Endothelial cell of umbilical vein (primary cell): Measurements from ENCODE around the gene DOCK4. TPM values are rescaled to one million over a fixed set of nuclear protein-coding genes. Genes with fewer than 3 reads are reported as not detected.
A peak's percentile ranks its signal among the peaks of the same experiment; 100 is the strongest.

Source experiments
- BruUV-seq: library from RNA; stranded (reverse); fragments of 400-500 nt; replicated peaks from 2 replicates; lab custom pipeline; 2021; lab: Mats Ljungman, UMichigan
- CTCF ChIA-PET: fragments of 300-600, 350-600 bp; sonication (Branson Sonifier 250); formaldehyde crosslinking; loops from one replicate; lab custom pipeline; 2021; ENCODE audit warnings: antibody characterized with exemption, inconsistent platforms; lab: Charles Lee
- POLR2A ChIA-PET: fragments of 300-600, 350-600 bp; sonication (Branson Sonifier 250); formaldehyde crosslinking; loops from one replicate; lab custom pipeline; 2021; ENCODE audit warnings: antibody characterized with exemption, inconsistent platforms; lab: Charles Lee
- DNase-seq: peaks from one replicate; pipeline ENCODE4 v3.0.0-alpha.2; 2011; ENCODE audit warnings: low read depth, low spot score
- FAIRE-seq: peaks from 2 replicates; lab custom pipeline; 2011; peaks lifted over from hg19 to GRCh38; lab: Jason Lieb, UNC
- H2AFZ ChIP-seq: 2 replicates; pipeline ENCODE4 v1.6.0; 2012; ENCODE audit warnings: low read depth, low read length, control low read depth, inconsistent platforms
- H3K27ac ChIP-seq: 2 replicates; pipeline ENCODE4 v1.5.1; 2011; ENCODE audit warnings: low read depth, mild to moderate bottlenecking, control low read depth, low read length, moderate library complexity; ENCODE audit not compliant: insufficient read depth
- H3K27me3 ChIP-seq, 2 experiments: 2 replicates each; pipeline versions ENCODE4 v1.6.0 to v1.6.1; 2011; ENCODE audit warnings: low read length in 2 of 2, mixed read lengths in 1 of 2; ENCODE audit not compliant: control insufficient read depth in 2 of 2, insufficient read depth in 2 of 2
- H3K36me3 ChIP-seq, 2 experiments: 2 replicates in 1 of 2; 3 replicates in 1 of 2; pipeline ENCODE4 v1.5.1; 2011; ENCODE audit warnings: low read length in 2 of 2, mild to moderate bottlenecking in 1 of 2, moderate library complexity in 1 of 2; ENCODE audit not compliant: control insufficient read depth in 2 of 2, insufficient read depth in 2 of 2; ENCODE audit errors: extremely low read depth in 1 of 2
- H3K4me1 ChIP-seq: 3 replicates; pipeline ENCODE4 v1.5.1; 2011; ENCODE audit warnings: mild to moderate bottlenecking, low read length; ENCODE audit not compliant: control insufficient read depth, insufficient read depth; ENCODE audit errors: extremely low read depth
- H3K4me2 ChIP-seq: 2 replicates; pipeline ENCODE4 v1.6.1; 2011; ENCODE audit warnings: low read length, control low read depth, mixed read lengths; ENCODE audit not compliant: insufficient read depth
- H3K4me3 ChIP-seq, 3 experiments: fragments of 200-600 bp in 1 of 3; sonication (generic), shearing (Covaris generic) in 1 of 3; replicated peaks in 1 of 3; 2 replicates each; pipeline ENCODE4 v1.5.1; 2011 to 2016; ENCODE audit warnings: control low read depth in 3 of 3, low read length in 3 of 3, mild to moderate bottlenecking in 2 of 3, inconsistent platforms in 1 of 3, low read depth in 1 of 3, moderate library complexity in 1 of 3; ENCODE audit not compliant: insufficient read depth in 1 of 3
- H3K79me2 ChIP-seq: 2 replicates; pipeline ENCODE4 v1.6.0; 2012; ENCODE audit warnings: low read length, inconsistent platforms; ENCODE audit not compliant: control insufficient read depth, insufficient read depth
- H3K9ac ChIP-seq: replicated peaks from 2 replicates; pipeline ENCODE3; 2011; ENCODE audit warnings: low read length, control low read depth; ENCODE audit not compliant: insufficient read depth; ENCODE audit errors: extremely low read depth
- H3K9me1 ChIP-seq: replicated peaks from 3 replicates; pipeline ENCODE4 v1.6.0; 2011; ENCODE audit warnings: mild to moderate bottlenecking, low read length; ENCODE audit not compliant: control insufficient read depth, insufficient read depth; ENCODE audit errors: extremely low read depth
- H3K9me3 ChIP-seq: replicated peaks from 2 replicates; pipeline ENCODE4 v1.5.1; 2012; ENCODE audit warnings: low read length, inconsistent platforms; ENCODE audit not compliant: control insufficient read depth, insufficient read depth
- H4K20me1 ChIP-seq: replicated peaks from 2 replicates; pipeline ENCODE3; 2011; ENCODE audit warnings: mild to moderate bottlenecking, low read length; ENCODE audit not compliant: control insufficient read depth, insufficient read depth; ENCODE audit errors: extremely low read depth
- CTCF ChIP-seq, 2 donors: IDR thresholded peaks; 1 replicate in 1 of 2; 2 replicates in 1 of 2; pipeline ENCODE4 v1.5.1; 2011; ENCODE audit warnings: low read length in 2 of 2, mild to moderate bottlenecking in 2 of 2, moderate library complexity in 2 of 2, control low read depth in 1 of 2, inconsistent platforms in 1 of 2, low read depth in 1 of 2; ENCODE audit not compliant: insufficient read depth in 1 of 2; ENCODE audit errors: extremely low read depth in 1 of 2
- EZH2 ChIP-seq: IDR thresholded peaks from 2 replicates; pipeline ENCODE4 v1.6.1; 2012; ENCODE audit warnings: borderline replicate concordance, low read depth, mild to moderate bottlenecking, moderate library complexity, low read length, inconsistent platforms; ENCODE audit not compliant: severe bottlenecking
- FOS ChIP-seq: IDR thresholded peaks from 2 replicates; pipeline ENCODE4 v1.6.1; 2011; ENCODE audit warnings: mild to moderate bottlenecking, low read length, moderate library complexity, borderline replicate concordance; ENCODE audit not compliant: insufficient read depth
- GATA2 ChIP-seq: IDR thresholded peaks from 2 replicates; pipeline ENCODE4 v1.7.0; 2011; ENCODE audit warnings: low read depth, mild to moderate bottlenecking, moderate library complexity, mixed read lengths, low read length; ENCODE audit not compliant: insufficient read length, insufficient read depth
- JUN ChIP-seq: IDR thresholded peaks from 2 replicates; pipeline ENCODE4 v1.6.1; 2011; ENCODE audit warnings: borderline replicate concordance, low read depth; ENCODE audit not compliant: insufficient read length, insufficient read depth
- MAX ChIP-seq: IDR thresholded peaks from 2 replicates; pipeline ENCODE4 v1.6.1; 2011; ENCODE audit not compliant: insufficient read depth, insufficient read length
- POLR2A ChIP-seq: IDR thresholded peaks from 2 replicates; pipeline ENCODE4 v1.6.1; 2012; ENCODE audit warnings: low read depth, mild to moderate bottlenecking, control low read depth, low read length
- dilution Hi-C: fragments of 300-500 bp; cut with MboI; formaldehyde crosslinking; loops from one replicate; pipeline ENCODE4 v1.15.0; 2019; ENCODE audit warnings: low sequenced_read_pairs; ENCODE audit not compliant: extremely low pct_ligation_motif_present
- intact Hi-C: fragments of 100-400 bp; cut with micrococcal nuclease; formaldehyde crosslinking; loops from one replicate; pipeline ENCODE4 v1.10.0; 2022
- polyA plus RNA-seq, 4 experiments: library from polyadenylated mRNA; depleted of rRNA in 3 of 4; stranded (reverse) in 3 of 4; unstranded in 1 of 4; fragments of >200 nt; gene quantifications; 2 replicates each; pipeline versions ENCODE4 v1.2.1 to v1.2.3, GENCODE V29; 2011 to 2012; ENCODE audit warnings: missing spikeins in 1 of 4
- total RNA-seq: library from RNA; stranded (reverse); gene quantifications from 2 replicates; pipeline ENCODE4 v1.2.3, GENCODE V29; 2021

DOCK4 gene
- total and polyA plus RNA-seq, 2 donors (not counting 3 experiments of a cell fraction or from before 2014, with no cell fraction given): 47.4 to 164 TPM

- no peaks in the 10 kb centered on the region for H3K9me3 ChIP-seq
- TF ChIP-seq JUN (no peak), GATA2 (no peak), POLR2A (no peak), CTCF (IDR thresholded peaks at IDR 0.05; ENCODE audit: extremely low read depth in 1 of 2, insufficient read depth in 1 of 2, low read depth in 1 of 2, low read length in 2 of 2) (peak; percentile 15 to 39)
- ChIA-PET POLR2A (no interaction called here), CTCF (interaction anchor here (0.6 to 3.1 kb wide), 15 partner anchors 9 to 733 kb away, joined by 3 to 19 read pairs (median 6); no protein-coding TSS in a partner anchor)
- no peaks in the 10 kb centered on the region for H3K4me1 ChIP-seq
- H3K9me1 ChIP-seq: no peaks in the 10 kb centered on the region
- no peak overlapping the region for H2AFZ ChIP-seq
- no peak for FAIRE-seq
- peaks cover 26 to 27% of the 10 kb centered on the region in 2 experiments for H3K36me3 ChIP-seq
- H3K4me2 ChIP-seq: no peak overlapping the region
- peak; percentile 46 for DNase-seq
- no peak overlapping the region for H3K4me3 ChIP-seq
- intact Hi-C loops (loop anchor here (1.0 kb wide), 3 partner anchors 93 to 648 kb away; no protein-coding TSS in a partner anchor), dilution Hi-C loops (loop anchor here (25.0 kb wide), 1 partner anchor 649 kb away; no protein-coding TSS in a partner anchor)
- H3K27me3 ChIP-seq: no peaks in the 10 kb centered on the region
- BruUV-seq: no TSS peak
- no peak overlapping the region for H3K9ac ChIP-seq
- no peak overlapping the region for H3K27ac ChIP-seq
- no peaks in the 10 kb centered on the region for H4K20me1 ChIP-seq
- no peaks in the 10 kb centered on the region for H3K79me2 ChIP-seq
Measured at GRCh38 chr7:111763221-111763801, 442.9 kb downstream of the DOCK4 start.

GRCh38 chr7:111762799-111763198 lies 443.4 kb downstream of the DOCK4 start:
- TF ChIP-seq GATA2 (no peak), FOS (no peak), MAX (no peak), JUN (no peak), EZH2 (no peak)
- Histone ChIP-seq H3K36me3 (peaks cover 28 to 31% of the 10 kb centered on the region in 2 experiments), H3K27ac (no peak overlapping the region), H3K79me2 (no peaks in the 10 kb centered on the region), H3K9ac (no peak overlapping the region), H4K20me1 (no peaks in the 10 kb centered on the region), H3K4me2 (no peak overlapping the region), H3K9me1 (no peaks in the 10 kb centered on the region), H3K27me3 (no peaks in the 10 kb centered on the region), H3K4me1 (no peaks in the 10 kb centered on the region), H2AFZ (no peak overlapping the region), H3K9me3 (no peaks in the 10 kb centered on the region), H3K4me3 (no peak overlapping the region)
- CTCF ChIA-PET: interaction anchor here (1.0 to 3.1 kb wide), 12 partner anchors 9 to 733 kb away, joined by 3 to 19 read pairs (median 6); no protein-coding TSS in a partner anchor
- no peak for DNase-seq
- intact Hi-C loops (loop anchor here (1.0 kb wide), 3 partner anchors 94 to 649 kb away; no protein-coding TSS in a partner anchor), dilution Hi-C loops (loop anchor here (25.0 kb wide), 1 partner anchor 650 kb away; no protein-coding TSS in a partner anchor)
- FAIRE-seq: no peak
- POLR2A ChIA-PET: no interaction called here
- BruUV-seq: no TSS peak
